Right lobe of liver (tissue), 4 donors: ENCODE data around the gene FGF3.

Experiments
- CTCF ChIP-seq, 4 donors: fragments of 200-600 bp in 3 of 4; fragments of 450-650 bp in 1 of 4; IDR thresholded peaks; one replicate each; pipeline versions ENCODE4 v1.5.1 to v1.8.0; 2016 to 2022; ENCODE audit warnings: antibody characterized with exemption in 4 of 4, mild to moderate bottlenecking in 2 of 4
- POLR2A ChIP-seq: fragments of 450-650 bp; IDR thresholded peaks from one replicate; pipeline ENCODE4 v1.6.1; 2017; ENCODE audit warnings: antibody characterized with exemption, mild to moderate bottlenecking
- donor health status: DM: no; HTN: no; CAD: no.
- donor health status: DM: no; HTN: no; CAD: no.
- donor health status: DM: no; HTN: yes; CAD: no.

GRCh38 chr11:69791276-69792180 lies 27.7 kb downstream of the FGF3 start:
- no peak for TF ChIP-seq CTCF (IDR thresholded peaks at IDR 0.05)
- TF ChIP-seq POLR2A = no peak
